Measurements from ENCODE around the gene NTRK1.

NTRK1 gene

GRCh38 chr1:156866249-156866909, 5.7 kb downstream of the NTRK1 start:
- H3K4me3 ChIP-seq (replicated peaks in 1 of 2; ENCODE audit: low read depth in 2 of 2, low read length in 2 of 2) = no peak overlapping the region
- no peak for TF ChIP-seq CTCF (IDR thresholded peaks at IDR 0.05; ENCODE audit: low read depth, low read length)
- no peak for DNase-seq (ENCODE audit: low read depth in 2 of 2)

GRCh38 chr1:156868341-156868740, 7.7 kb downstream of the NTRK1 start:
- DNase-seq (ENCODE audit: low read depth in 2 of 2) = no peak
- TF ChIP-seq CTCF (IDR thresholded peaks at IDR 0.05; ENCODE audit: low read depth, low read length) = no peak

GRCh38 chr1:156869455-156869854, 8.8 kb downstream of the NTRK1 start:
- TF ChIP-seq CTCF (IDR thresholded peaks at IDR 0.05; ENCODE audit: low read depth, low read length) = no peak
- DNase-seq (ENCODE audit: low read depth in 2 of 2) = no peak
- no peak overlapping the region for H3K4me3 ChIP-seq (replicated peaks in 1 of 2; ENCODE audit: low read depth in 2 of 2, low read length in 2 of 2)

More at GRCh38 chr1:156868341-156868740, 7.7 kb downstream of the NTRK1 start:
- H3K4me3 ChIP-seq (replicated peaks in 1 of 2; ENCODE audit: low read depth in 2 of 2, low read length in 2 of 2) = no peak overlapping the region

- no peak overlapping the region for H3K4me3 ChIP-seq (replicated peaks in 1 of 2; ENCODE audit: low read depth in 2 of 2, low read length in 2 of 2)
- no peak for DNase-seq (ENCODE audit: low read depth in 2 of 2)
- TF ChIP-seq CTCF (IDR thresholded peaks at IDR 0.05; ENCODE audit: low read depth, low read length) = no peak
These were observed 13.0 kb downstream of the NTRK1 start for GRCh38 chr1:156873659-156874058.

- H3K4me3 ChIP-seq (replicated peaks in 1 of 2; ENCODE audit: low read depth in 2 of 2, low read length in 2 of 2) = no peak overlapping the region
- no peak for TF ChIP-seq CTCF (IDR thresholded peaks at IDR 0.05; ENCODE audit: low read depth, low read length)
- no peak for DNase-seq (ENCODE audit: low read depth in 2 of 2)
These were observed 13.5 kb downstream of the NTRK1 start for GRCh38 chr1:156874142-156874541.

GRCh38 chr1:156874572-156875340, 14.1 kb downstream of the NTRK1 start:
- no peak for DNase-seq (ENCODE audit: low read depth in 2 of 2)
- TF ChIP-seq CTCF (IDR thresholded peaks at IDR 0.05; ENCODE audit: low read depth, low read length) = no peak
- no peak overlapping the region for H3K4me3 ChIP-seq (replicated peaks in 1 of 2; ENCODE audit: low read depth in 2 of 2, low read length in 2 of 2)

Data from cardiac fibroblast (primary cell).